DND-41 (cell line): ENCODE data around the gene NDUFA7.
"Not testable (repeated sequence)": the region's sequence is repeated elsewhere in the genome, so short reads cannot be mapped to it uniquely, and the experiment has no call there.

ENCODE experiments used
- ATAC-seq: fragments of 200-7000 bp; cut with Tn5 transposase; 3 replicates; pipeline ENCODE4 v1.9.1; 2021; ENCODE audit warnings: low read depth; ENCODE audit not compliant: insufficient read depth
- DNase-seq: peaks from one replicate; pipeline ENCODE4 v3.0.0-alpha.2; 2020
- H2AFZ ChIP-seq: 2 replicates; pipeline ENCODE4 v1.6.0; 2012; ENCODE audit warnings: low read depth, low read length
- H3K27ac ChIP-seq: 2 replicates; pipeline ENCODE4 v1.5.1; 2012; ENCODE audit warnings: low read length, inconsistent platforms
- H3K27me3 ChIP-seq: fragments of 200-600 bp; sonication (generic); 2 replicates; pipeline ENCODE4 v1.6.0; 2012; ENCODE audit warnings: low read length, mild to moderate bottlenecking, inconsistent platforms; ENCODE audit not compliant: insufficient read depth, poor library complexity
- H3K36me3 ChIP-seq: 2 replicates; pipeline ENCODE4 v1.5.1; 2012; ENCODE audit warnings: low read length, inconsistent platforms; ENCODE audit not compliant: insufficient read depth
- H3K4me1 ChIP-seq: 2 replicates; pipeline ENCODE4 v1.5.1; 2012; ENCODE audit warnings: mild to moderate bottlenecking, low read length; ENCODE audit not compliant: insufficient read depth
- H3K4me2 ChIP-seq: 2 replicates; pipeline ENCODE4 v1.6.0; 2012; ENCODE audit warnings: mild to moderate bottlenecking, moderate library complexity, low read length, inconsistent platforms; ENCODE audit not compliant: insufficient read depth
- H3K4me3 ChIP-seq, 2 experiments: fragments of 200-600 bp in 1 of 2; shearing (Covaris generic) in 1 of 2; 2 replicates each; pipeline ENCODE4 v1.5.1; 2012 to 2016; ENCODE audit warnings: inconsistent platforms in 2 of 2, low read length in 2 of 2, mild to moderate bottlenecking in 2 of 2, low read depth in 1 of 2, moderate library complexity in 1 of 2
- H3K79me2 ChIP-seq: 2 replicates; pipeline ENCODE4 v1.6.0; 2012; ENCODE audit warnings: low read length, inconsistent platforms; ENCODE audit not compliant: insufficient read depth
- H3K9ac ChIP-seq: 2 replicates; pipeline ENCODE4 v1.6.0; 2012; ENCODE audit warnings: low read depth, mild to moderate bottlenecking, inconsistent platforms, low read length, moderate library complexity
- H3K9me3 ChIP-seq: 2 replicates; pipeline ENCODE4 v1.5.1; 2012; ENCODE audit warnings: low read length, moderate library complexity, mild to moderate bottlenecking, inconsistent platforms; ENCODE audit not compliant: insufficient read depth, severe bottlenecking
- H4K20me1 ChIP-seq: 2 replicates; pipeline ENCODE4 v1.6.0; 2012; ENCODE audit warnings: low read length; ENCODE audit not compliant: insufficient read depth
- EZH2 ChIP-seq: IDR thresholded peaks from 3 replicates; pipeline ENCODE4 v1.6.1; 2012; ENCODE audit warnings: borderline replicate concordance, low read depth, mild to moderate bottlenecking, moderate library complexity, low read length, inconsistent platforms; ENCODE audit not compliant: severe bottlenecking
- TF ChIP-seq, protein P1 (sequence below): IDR thresholded peaks from 2 replicates; pipeline ENCODE4 v1.5.1; 2012; ENCODE audit warnings: borderline replicate concordance, low read length, moderate library complexity, mild to moderate bottlenecking; ENCODE audit not compliant: poor library complexity, severe bottlenecking; ENCODE audit errors: extremely low read depth

Gene NDUFA7

DNA sequence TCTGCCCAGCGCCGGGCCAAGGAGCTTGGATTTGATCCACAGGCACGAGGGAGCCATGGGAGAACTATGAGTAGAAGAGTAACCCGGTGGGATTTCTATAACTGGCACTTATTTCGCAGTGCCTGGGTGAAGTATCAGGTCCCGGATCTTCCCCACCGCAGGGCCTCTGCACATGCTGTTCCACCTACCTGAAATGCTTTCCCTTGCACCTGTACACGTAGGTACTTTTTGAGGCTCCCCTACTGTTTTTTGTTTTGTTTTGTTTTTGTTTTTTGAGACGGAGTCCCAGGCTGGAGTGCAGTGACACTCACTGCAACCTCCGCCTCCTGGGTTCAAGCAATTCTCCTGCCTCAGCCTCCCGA, 22.3 kb upstream of the NDUFA7 start:
- TF ChIP-seq EZH2, result no peak
- TF ChIP-seq, protein P1, sequence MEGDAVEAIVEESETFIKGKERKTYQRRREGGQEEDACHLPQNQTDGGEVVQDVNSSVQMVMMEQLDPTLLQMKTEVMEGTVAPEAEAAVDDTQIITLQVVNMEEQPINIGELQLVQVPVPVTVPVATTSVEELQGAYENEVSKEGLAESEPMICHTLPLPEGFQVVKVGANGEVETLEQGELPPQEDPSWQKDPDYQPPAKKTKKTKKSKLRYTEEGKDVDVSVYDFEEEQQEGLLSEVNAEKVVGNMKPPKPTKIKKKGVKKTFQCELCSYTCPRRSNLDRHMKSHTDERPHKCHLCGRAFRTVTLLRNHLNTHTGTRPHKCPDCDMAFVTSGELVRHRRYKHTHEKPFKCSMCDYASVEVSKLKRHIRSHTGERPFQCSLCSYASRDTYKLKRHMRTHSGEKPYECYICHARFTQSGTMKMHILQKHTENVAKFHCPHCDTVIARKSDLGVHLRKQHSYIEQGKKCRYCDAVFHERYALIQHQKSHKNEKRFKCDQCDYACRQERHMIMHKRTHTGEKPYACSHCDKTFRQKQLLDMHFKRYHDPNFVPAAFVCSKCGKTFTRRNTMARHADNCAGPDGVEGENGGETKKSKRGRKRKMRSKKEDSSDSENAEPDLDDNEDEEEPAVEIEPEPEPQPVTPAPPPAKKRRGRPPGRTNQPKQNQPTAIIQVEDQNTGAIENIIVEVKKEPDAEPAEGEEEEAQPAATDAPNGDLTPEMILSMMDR, result no peak
- no peak overlapping the region for H3K4me3 ChIP-seq
- H3K79me2 ChIP-seq, result no peaks in the 10 kb centered on the region
- no peak overlapping the region for H3K4me2 ChIP-seq
- no peaks in the 10 kb centered on the region for H3K4me1 ChIP-seq
- no peaks in the 10 kb centered on the region for H3K36me3 ChIP-seq
- no peak overlapping the region for H2AFZ ChIP-seq
- H3K9ac ChIP-seq, result no peak overlapping the region
- H3K9me3 ChIP-seq, result no peaks in the 10 kb centered on the region
- DNase-seq, result no peak
- ATAC-seq, result no peak
- H3K27me3 ChIP-seq, result no peaks in the 10 kb centered on the region
- H4K20me1 ChIP-seq, result no peaks in the 10 kb centered on the region
- no peak overlapping the region for H3K27ac ChIP-seq

DNA sequence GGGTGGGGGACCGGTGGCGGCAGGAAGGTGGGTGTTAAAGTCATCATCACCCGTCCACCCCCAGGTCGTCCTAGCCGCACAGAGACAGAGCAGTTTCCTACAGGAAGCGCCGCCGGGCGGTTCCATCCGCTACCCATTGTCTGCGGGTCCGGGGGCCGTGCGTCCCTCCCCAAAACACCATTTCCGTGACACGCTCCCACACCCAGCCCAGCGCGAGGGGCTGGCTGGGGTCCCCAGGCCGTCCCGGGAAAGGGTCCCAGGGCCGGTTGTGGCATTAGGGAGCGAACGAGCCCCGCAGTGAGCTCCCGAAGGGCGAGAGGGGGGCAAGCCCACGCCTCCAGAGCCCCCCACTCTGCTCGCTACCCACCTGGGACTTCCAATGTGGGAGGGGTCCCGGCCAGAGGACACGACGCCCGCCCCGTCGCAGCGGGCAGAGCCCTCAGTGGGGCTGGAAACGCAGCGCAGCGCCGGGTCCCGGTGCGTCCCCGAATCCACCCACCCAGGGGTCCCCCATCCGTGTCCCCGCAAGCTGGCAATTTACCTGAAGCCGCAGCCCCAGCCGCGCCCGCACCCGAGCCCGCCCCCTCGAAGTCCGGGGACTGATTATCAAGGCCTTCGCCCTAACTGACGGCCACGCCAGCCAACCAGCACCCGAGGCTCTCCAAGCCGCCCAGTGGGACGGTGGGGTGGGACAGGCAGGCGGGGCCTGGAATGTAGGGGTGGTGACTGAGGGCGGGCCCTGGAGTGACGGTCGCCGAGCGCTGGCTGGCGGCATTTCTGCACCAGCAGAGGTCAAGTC, 21.7 kb upstream of the NDUFA7 start, which contains the start of gene KANK3:
TSS of gene KANK3 (minus strand) at position 579 of the 799 bp plus-strand sequence. CDS start 5,434 bp downstream, outside the sequence.
- Histone ChIP-seq H3K27me3 (no peaks in the 10 kb centered on the region), H3K4me1 (no peaks in the 10 kb centered on the region), H3K27ac (no peak within 1 kb of the TSS), H3K36me3 (no peaks in the 10 kb centered on the region), H3K9me3 (no peaks in the 10 kb centered on the region), H3K4me3 (no peak within 1 kb of the TSS), H3K4me2 (no peak within 1 kb of the TSS), H3K79me2 (no peaks in the 10 kb centered on the region), H4K20me1 (no peaks in the 10 kb centered on the region), H2AFZ (no peak within 1 kb of the TSS), H3K9ac (no peak within 1 kb of the TSS)
- no peak for ATAC-seq
- TF ChIP-seq, protein P1, result no peak
- TF ChIP-seq EZH2, result no peak
- DNase-seq, result no peak

DNA sequence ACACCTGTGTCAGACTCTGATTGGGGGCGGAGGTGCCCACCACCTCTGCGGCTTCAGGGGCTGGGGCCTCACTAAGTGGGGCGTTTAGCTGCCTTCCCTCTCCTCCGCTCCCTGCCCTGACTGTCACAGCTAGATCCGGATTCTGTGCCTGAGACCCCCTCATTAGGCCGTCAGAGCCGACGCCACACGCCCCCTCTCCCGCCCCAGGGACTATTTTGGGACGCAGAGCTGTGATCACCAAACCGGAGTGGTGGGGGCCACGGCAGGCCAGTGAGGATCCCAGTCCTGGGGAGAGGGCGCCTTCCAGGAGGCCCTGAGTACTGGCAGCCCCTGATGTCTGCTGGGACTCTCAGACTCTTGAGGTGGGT, 21.1 kb upstream of the NDUFA7 start:
- Histone ChIP-seq H3K79me2 (no peaks in the 10 kb centered on the region), H3K27ac (no peak overlapping the region), H3K4me1 (no peaks in the 10 kb centered on the region), H3K4me2 (no peak overlapping the region), H3K4me3 (no peak overlapping the region), H3K9me3 (no peaks in the 10 kb centered on the region), H3K36me3 (no peaks in the 10 kb centered on the region), H4K20me1 (no peaks in the 10 kb centered on the region), H2AFZ (no peak overlapping the region), H3K27me3 (no peaks in the 10 kb centered on the region), H3K9ac (no peak overlapping the region)
- DNase-seq (no peak), ATAC-seq (no peak)
- no peak for TF ChIP-seq EZH2
- TF ChIP-seq, protein P1, result no peak

DNA sequence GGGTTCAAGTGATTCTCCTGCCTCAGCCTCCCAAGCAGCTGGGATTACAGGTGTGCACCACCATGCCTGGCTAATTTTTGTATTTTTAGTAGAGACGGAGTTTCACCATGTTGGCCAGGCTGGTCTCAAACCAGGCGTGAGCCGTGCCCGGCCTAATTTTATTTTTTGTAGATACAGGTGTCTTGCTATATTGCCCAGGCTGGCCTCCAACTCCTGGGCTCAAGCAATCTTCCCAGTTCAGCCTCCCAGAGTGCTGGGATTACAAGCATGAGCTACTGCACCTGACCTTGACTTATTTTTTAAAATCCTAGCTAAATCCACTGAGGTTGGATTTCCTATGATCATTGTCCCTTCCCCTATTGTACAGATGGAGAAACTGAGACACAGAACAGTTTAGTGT, 20.3 kb upstream of the NDUFA7 start:
- not testable (repeated sequence) for H3K4me3 ChIP-seq, ATAC-seq, H3K9me3 ChIP-seq, H3K27me3 ChIP-seq, DNase-seq, H3K27ac ChIP-seq, H4K20me1 ChIP-seq, H3K36me3 ChIP-seq, H3K79me2 ChIP-seq, H3K4me2 ChIP-seq, H3K4me1 ChIP-seq, H2AFZ ChIP-seq, H3K9ac ChIP-seq
